ENCODE results near the gene PYGL. TPM values are rescaled to one million over a fixed set of nuclear protein-coding genes. Genes with fewer than 3 reads are reported as not detected.

PYGL gene
- total RNA-seq, 1 experiment from 2014 or later = 41.2 TPM

DNA sequence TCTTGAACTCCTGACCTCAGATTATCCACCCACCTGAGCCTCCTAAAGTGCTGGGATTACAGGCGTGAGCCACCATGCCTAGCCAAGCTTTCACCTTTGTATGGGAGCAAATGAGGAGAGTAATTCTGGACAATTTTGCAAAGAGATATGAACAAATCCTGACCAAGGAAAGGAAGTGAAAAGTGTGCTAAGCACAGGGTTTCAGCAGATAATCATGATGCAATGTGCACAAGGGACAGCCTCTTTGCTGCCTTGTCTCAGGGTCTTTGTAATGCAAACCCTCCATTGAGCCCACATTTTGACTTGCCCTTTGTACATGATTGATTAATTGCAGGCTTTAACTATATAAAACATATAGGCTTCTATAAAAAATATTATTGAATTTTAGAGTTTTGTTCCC, 9.2 kb upstream of the PYGL start:
- Mint-ChIP-seq H3K27me3 (ENCODE audit: unreplicated experiment) (no peaks in the 10 kb centered on the region), H3K4me1 (ENCODE audit: low read depth, unreplicated experiment) (peaks cover 19% of the 10 kb centered on the region), H3K27ac (ENCODE audit: unreplicated experiment) (no peak overlapping the region), H3K36me3 (ENCODE audit: insufficient read depth, unreplicated experiment) (peaks cover 8% of the 10 kb centered on the region), H3K4me3 (ENCODE audit: low read depth, unreplicated experiment) (no peak overlapping the region), H3K9me3 (ENCODE audit: low read depth, unreplicated experiment) (no peaks in the 10 kb centered on the region)
- TF ChIP-seq, protein P1, sequence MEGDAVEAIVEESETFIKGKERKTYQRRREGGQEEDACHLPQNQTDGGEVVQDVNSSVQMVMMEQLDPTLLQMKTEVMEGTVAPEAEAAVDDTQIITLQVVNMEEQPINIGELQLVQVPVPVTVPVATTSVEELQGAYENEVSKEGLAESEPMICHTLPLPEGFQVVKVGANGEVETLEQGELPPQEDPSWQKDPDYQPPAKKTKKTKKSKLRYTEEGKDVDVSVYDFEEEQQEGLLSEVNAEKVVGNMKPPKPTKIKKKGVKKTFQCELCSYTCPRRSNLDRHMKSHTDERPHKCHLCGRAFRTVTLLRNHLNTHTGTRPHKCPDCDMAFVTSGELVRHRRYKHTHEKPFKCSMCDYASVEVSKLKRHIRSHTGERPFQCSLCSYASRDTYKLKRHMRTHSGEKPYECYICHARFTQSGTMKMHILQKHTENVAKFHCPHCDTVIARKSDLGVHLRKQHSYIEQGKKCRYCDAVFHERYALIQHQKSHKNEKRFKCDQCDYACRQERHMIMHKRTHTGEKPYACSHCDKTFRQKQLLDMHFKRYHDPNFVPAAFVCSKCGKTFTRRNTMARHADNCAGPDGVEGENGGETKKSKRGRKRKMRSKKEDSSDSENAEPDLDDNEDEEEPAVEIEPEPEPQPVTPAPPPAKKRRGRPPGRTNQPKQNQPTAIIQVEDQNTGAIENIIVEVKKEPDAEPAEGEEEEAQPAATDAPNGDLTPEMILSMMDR (IDR thresholded peaks at IDR 0.05; ENCODE audit: unreplicated experiment) = no peak
- DNase-seq = no peak
- intact Hi-C loops (cut with micrococcal nuclease; ENCODE audit: unreplicated experiment) = loop anchor here (10.0 kb wide), 1 partner anchor 831 kb away; no protein-coding TSS in a partner anchor
- CTCF ChIA-PET = no interaction called here
- no TSS peak for BruUV-seq (replicated peaks)

DNA sequence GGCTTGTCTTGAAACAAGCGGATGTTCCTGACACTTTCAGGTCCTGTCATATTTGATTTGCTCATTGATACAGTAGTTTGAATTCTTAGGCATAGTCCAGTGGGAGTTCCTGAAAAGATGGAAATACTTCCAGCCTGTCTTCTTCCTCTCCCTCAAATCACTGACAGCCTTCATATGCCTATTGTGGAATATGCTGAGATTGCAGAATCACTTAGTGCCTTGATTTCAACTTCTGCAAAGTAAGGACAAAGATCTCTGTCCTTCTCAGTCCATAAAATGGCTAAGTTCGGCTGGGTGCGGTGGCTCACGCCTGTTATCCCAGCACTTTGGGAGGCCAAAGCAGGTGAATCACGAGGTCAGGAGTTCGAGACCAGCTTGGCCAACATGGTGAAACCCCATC, 6.7 kb upstream of the PYGL start:
- peaks cover 8% of the 10 kb centered on the region for H3K36me3 Mint-ChIP-seq (ENCODE audit: insufficient read depth, unreplicated experiment)
- H3K4me3 Mint-ChIP-seq (ENCODE audit: low read depth, unreplicated experiment) = no peak overlapping the region
- H3K9me3 Mint-ChIP-seq (ENCODE audit: low read depth, unreplicated experiment) = no peaks in the 10 kb centered on the region
- intact Hi-C loops (cut with micrococcal nuclease; ENCODE audit: unreplicated experiment) = loop anchor here (10.0 kb wide), 1 partner anchor 834 kb away; no protein-coding TSS in a partner anchor
- TF ChIP-seq, protein P1 (IDR thresholded peaks at IDR 0.05; ENCODE audit: unreplicated experiment) = no peak
- CTCF ChIA-PET = no interaction called here
- H3K27me3 Mint-ChIP-seq (ENCODE audit: unreplicated experiment) = no peaks in the 10 kb centered on the region
- H3K27ac Mint-ChIP-seq (ENCODE audit: unreplicated experiment) = no peak overlapping the region
- no TSS peak for BruUV-seq (replicated peaks)
- peaks cover 17% of the 10 kb centered on the region for H3K4me1 Mint-ChIP-seq (ENCODE audit: low read depth, unreplicated experiment)
- DNase-seq = no peak

DNA sequence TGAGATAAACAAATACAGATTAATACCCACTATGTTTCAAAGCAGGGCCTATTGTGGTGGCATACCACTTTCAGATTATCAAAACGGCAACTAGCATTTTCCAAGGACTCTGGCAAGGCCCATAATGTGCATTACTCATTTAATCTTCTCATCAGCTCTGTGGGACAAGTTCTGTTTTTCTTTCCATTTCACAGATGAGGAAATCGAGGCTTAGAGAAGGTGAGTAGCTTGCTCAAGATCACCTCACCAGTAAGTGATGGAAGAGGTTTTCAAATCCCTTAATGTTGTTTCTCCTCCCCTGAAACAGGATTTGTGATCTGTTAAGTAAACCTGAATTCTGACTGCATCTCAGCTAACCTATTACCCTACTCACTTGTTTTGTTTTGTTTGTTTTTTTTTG, 3.9 kb upstream of the PYGL start:
- H3K4me1 Mint-ChIP-seq (ENCODE audit: low read depth, unreplicated experiment) = no peaks in the 10 kb centered on the region
- no TSS peak for BruUV-seq (replicated peaks)
- H3K4me3 Mint-ChIP-seq (ENCODE audit: low read depth, unreplicated experiment) = no peak overlapping the region
- intact Hi-C loops (cut with micrococcal nuclease; ENCODE audit: unreplicated experiment) = no loop called here
- TF ChIP-seq, protein P1 (IDR thresholded peaks at IDR 0.05; ENCODE audit: unreplicated experiment) = no peak
- H3K27ac Mint-ChIP-seq (ENCODE audit: unreplicated experiment) = no peak overlapping the region
- H3K27me3 Mint-ChIP-seq (ENCODE audit: unreplicated experiment) = no peaks in the 10 kb centered on the region
- H3K36me3 Mint-ChIP-seq (ENCODE audit: insufficient read depth, unreplicated experiment) = peaks cover 19% of the 10 kb centered on the region
- CTCF ChIA-PET = interaction anchor here (0.6 kb wide), 1 partner anchor 85 kb away, joined by 3 read pairs; no protein-coding TSS in a partner anchor
- no peaks in the 10 kb centered on the region for H3K9me3 Mint-ChIP-seq (ENCODE audit: low read depth, unreplicated experiment)
- DNase-seq = no peak

DNA sequence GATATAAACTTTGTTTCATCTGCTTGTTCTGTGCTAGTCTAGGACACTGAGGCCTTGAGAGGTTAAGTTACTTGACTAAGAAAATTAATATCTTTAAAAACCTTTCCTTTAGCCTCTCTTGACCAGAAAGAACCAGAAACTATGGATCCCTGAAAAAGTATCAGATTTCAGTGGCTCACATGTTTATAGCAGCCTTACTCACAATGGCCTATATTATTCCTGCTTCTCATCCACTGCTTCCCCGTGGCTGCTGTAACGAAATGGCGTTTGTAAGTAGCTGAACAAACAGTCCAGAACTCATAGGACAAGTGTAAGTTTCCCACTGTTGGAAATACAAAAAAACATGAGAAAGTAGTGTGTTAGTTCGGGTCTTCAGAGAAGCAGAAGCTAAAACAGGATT, 3.2 kb upstream of the PYGL start:
- H3K4me3 Mint-ChIP-seq (ENCODE audit: low read depth, unreplicated experiment) = no peak overlapping the region
- no peaks in the 10 kb centered on the region for H3K9me3 Mint-ChIP-seq (ENCODE audit: low read depth, unreplicated experiment)
- TF ChIP-seq, protein P1 (IDR thresholded peaks at IDR 0.05; ENCODE audit: unreplicated experiment) = no peak
- peaks cover 19% of the 10 kb centered on the region for H3K36me3 Mint-ChIP-seq (ENCODE audit: insufficient read depth, unreplicated experiment)
- no peak for DNase-seq
- no TSS peak for BruUV-seq (replicated peaks)
- no peak overlapping the region for H3K27ac Mint-ChIP-seq (ENCODE audit: unreplicated experiment)
- H3K4me1 Mint-ChIP-seq (ENCODE audit: low read depth, unreplicated experiment) = no peaks in the 10 kb centered on the region
- CTCF ChIA-PET = no interaction called here
- H3K27me3 Mint-ChIP-seq (ENCODE audit: unreplicated experiment) = no peaks in the 10 kb centered on the region
- intact Hi-C loops (cut with micrococcal nuclease; ENCODE audit: unreplicated experiment) = no loop called here

All from Calu3 (cell line).